NB4 (cell line): ENCODE results near the gene GDNF.

ENCODE experiments used
- CTCF ChIP-seq: IDR thresholded peaks from one replicate; pipeline ENCODE4 v1.5.1; 2012; ENCODE audit warnings: low read depth, low read length
- MYC ChIP-seq: IDR thresholded peaks from 2 replicates; pipeline ENCODE4 v1.6.1; 2011; ENCODE audit warnings: low read depth, low read length
- POLR2A ChIP-seq: IDR thresholded peaks from 2 replicates; pipeline ENCODE4 v1.6.1; 2011; ENCODE audit warnings: mild to moderate bottlenecking; ENCODE audit not compliant: insufficient read length; ENCODE audit errors: extremely low read depth

DNA sequence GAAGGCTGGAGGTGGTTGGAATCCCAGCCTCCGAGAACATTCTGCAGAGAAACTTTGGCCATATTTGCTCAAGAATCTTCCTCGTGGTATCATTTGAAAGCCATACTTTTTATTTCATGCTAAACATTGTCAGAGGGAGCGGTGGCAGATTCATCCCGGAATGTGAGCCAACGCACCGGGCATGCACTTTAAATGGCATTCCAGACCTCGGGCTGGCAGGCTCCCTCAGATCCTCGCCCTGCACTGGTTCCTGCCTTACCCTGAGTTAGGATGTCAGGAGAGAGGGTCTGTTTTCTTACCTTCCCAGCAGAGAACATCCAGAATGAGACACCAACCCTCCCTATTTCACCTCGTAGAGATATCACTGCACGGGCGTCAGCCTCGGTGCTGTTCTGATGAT lies 33.8 kb downstream of the GDNF start:
- TF ChIP-seq POLR2A (no peak), CTCF (no peak), MYC (no peak)
